Activated CD4-positive, alpha-beta T cell treated with anti-CD3 and anti-CD28 coated beads, Interleukin-2, amount 50 U/mL, for 24 hours (primary cell): ENCODE measurements around the gene DPP3.

Experiments
- DNase-seq, 2 donors: peaks; one replicate each; pipeline ENCODE4 v3.0.0-alpha.2; 2020; ENCODE audit warnings: low read depth in 1 of 2, low spot score in 1 of 2

DPP3 gene

GRCh38 chr11:66464916-66465315, 15.3 kb upstream of the DPP3 start:
- no peak for DNase-seq

- no peak for DNase-seq
Observed at GRCh38 chr11:66465373-66466224, 14.6 kb upstream of the DPP3 start.

- DNase-seq = peak; percentile 91 to 97
Observed at GRCh38 chr11:66466225-66467033, 13.8 kb upstream of the DPP3 start, which contains the start of gene PELI3. TSS of gene PELI3 (plus strand) at chr11:66466905. CDS start at chr11:66468129, 1,224 bp downstream.

- peak in 1 of 2 donors; percentile 14 for DNase-seq
Observed at GRCh38 chr11:66467034-66467659, 13.1 kb upstream of the DPP3 start.

- DNase-seq = no peak
Observed at GRCh38 chr11:66467756-66468155, 12.5 kb upstream of the DPP3 start.

DNA sequence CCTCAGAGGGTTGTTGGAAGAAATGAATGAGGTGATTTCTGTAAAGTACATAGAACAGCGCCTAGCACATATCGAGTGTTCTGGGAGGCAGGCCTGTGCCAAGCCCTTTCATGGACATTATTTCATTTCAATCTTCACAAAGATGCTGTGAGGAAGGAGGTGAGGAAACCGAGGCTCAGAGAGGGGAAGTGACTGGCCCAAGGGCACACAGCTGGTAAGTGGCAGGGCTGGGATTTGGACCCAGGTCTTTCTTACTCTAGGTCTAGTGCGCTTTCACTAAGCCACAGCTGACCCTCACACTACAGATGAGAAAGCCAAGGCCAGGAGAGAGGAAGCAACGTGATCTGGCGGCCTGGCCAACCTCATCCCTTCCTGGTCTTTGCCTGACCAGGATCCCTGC, 11.5 kb upstream of the DPP3 start:
- DNase-seq = no peak

DNA sequence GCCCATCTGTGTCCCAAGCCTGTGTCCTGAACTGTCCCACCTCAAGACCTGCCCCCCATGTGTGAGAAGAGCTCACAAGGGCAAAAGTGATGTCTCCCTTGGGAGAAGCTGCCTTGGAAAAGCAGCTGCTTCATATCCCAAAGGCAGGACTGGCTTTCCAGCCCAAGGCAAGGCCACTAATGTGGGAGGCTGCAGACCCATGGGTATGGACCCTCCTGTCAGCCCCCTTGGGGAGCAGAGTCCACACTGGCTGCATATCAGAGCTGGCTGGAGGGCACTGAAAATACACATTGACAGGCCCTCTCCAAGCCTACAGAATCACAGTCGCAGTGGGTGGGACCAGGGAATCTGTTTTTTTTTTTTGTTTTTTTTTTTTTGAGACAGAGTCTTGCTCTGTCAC, 10.8 kb upstream of the DPP3 start:
- no peak for DNase-seq

DNA sequence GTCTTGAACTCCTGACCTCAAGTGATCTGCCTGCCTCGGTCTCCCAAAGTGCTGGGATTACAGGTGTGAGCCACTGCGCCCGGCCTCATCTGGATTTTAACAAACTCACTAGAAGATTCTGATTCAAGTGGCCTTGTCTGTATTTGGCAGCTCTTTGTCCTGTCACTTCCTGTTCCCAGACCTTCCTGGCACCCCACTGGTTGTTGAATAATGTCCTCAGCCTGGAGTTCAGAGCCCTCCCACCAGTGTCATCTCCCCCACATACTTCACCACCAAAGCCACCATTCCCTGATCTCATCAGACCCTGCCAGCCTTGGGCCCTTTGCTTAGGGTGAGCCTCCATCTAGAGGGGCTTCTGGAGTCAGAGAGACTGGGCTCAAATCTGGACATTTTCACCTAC, 10.2 kb upstream of the DPP3 start:
- no peak for DNase-seq

DNA sequence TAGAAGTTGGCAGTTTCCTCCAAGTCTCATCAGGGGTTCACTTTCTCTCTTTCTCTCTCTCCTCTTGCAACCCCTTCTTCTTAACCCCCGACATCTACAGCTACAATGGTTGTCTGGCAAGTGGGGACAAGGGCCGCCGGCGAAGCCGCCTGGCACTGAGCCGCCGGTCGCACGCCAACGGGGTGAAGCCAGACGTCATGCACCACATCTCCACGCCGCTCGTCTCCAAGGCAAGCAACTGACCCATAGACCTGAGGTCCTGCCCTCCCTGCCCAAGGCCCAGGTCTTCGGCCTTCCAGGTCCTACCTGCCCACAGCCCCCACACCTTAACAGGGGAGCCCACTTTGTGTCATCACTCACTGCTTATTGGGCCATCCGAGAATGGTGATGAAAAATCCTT, 9.1 kb upstream of the DPP3 start:
- no peak for DNase-seq

- no peak for DNase-seq
Observed at GRCh38 chr11:66472054-66472453, 8.2 kb upstream of the DPP3 start.

DNA sequence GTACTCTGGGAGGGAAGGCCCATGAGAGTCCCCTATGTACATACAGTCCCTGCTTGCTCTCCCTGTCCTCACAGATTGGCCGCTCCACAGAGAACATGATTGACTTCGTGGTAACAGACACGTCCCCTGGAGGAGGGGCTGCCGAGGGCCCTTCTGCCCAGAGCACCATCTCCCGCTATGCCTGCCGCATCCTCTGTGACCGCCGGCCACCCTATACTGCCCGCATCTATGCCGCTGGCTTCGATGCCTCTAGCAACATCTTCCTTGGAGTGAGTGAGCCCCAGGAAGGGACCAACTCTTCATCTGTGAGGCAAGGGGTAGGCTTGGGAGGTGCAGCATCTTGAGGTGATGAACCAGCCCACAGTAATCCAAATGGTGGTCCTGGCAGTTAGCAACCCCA, 7.1 kb upstream of the DPP3 start:
- no peak for DNase-seq

DNA sequence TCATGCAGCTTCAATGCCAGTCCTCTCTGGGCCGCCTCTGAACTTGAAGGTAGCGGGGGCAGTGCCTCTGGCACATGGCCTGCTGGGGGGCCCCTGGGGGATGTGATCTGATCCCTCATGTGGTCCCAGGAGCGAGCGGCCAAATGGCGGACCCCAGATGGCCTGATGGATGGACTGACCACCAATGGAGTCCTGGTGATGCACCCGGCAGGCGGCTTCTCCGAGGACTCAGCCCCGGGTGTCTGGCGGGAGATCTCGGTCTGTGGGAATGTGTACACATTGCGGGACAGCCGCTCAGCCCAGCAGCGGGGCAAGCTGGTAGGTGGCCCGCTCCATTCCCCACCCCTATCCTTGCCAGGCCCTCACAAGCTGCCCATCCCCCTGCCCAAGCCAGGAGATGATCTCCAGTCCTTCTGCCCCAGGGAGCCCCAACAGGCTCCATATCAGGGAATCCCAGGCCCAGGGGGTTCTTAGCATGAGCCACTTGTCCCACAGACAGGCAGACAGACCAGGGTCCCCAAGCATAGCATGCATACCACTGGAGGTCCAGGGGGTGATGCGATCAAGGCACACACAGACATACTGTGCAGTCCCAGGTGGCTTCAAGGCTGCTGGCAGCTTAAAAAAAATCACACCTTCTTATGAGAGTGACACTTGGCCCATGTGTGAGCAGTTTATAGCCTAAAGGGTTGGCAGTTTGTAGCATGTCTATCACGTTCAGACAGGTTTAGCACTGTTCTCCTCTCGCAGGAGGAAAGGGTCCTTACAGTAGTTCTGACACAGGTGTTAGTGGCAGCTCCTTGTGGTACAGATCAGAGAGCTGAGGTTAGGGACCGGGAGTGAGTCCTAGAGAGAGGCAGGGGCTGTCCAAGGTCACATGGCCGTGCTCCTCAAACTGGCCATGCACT, 6.4 kb upstream of the DPP3 start:
- DNase-seq = no peak

GRCh38 chr11:66475349-66476172, 4.7 kb upstream of the DPP3 start:
- DNase-seq = no peak

DNA sequence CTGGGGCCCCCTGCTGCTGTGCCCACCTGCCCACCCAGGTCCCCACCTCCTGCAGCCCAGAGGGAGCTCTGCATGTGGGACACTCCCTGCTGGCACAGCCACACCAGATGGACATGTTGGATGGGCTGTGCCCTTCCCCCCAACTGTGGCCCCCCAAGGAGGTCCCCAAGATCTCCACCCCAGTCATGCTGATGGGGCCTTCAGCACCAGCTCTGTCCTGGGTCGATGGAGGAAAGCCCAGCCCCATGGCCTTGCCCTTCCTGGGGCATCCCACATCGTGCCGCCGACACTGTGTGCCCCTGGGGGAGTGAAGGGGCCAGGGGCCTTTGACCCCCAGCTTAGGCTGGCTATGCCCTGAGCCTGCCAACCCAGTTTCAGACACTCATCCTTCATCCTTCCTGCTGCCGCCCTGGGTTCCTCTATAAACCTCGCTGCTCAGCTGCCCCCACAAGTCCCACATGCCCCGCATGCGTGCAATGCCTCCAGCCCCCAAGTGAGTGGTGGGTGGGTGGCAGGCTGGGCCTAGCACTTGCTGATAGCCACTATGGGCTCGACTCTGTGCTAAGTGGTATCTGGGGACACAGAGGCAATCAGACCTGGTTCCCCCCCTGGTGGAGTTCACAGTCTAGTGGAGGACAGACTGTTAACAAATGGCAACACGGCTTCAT, 3.9 kb upstream of the DPP3 start:
- no peak for DNase-seq

DNA sequence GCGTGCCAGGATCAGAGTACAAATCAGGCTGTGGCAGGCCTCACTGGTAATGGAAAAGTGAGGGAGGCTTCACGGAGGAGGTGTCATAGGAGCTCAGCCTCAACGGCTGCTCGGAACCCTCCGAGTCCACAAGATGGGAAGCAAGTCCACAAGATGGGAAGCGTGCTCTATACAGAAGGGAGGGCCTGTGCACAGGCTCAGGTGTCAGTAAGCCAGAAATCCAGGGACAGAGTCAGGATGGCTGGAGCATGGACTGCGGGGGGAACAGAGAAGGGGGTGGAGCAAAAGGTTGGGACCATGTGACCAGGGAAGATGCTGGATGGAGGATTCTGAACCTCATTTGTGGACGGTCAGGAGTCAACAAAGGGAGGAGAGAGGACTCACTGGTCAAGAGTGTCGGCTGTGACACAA, 3.4 kb upstream of the DPP3 start:
- DNase-seq = no peak

- no peak for DNase-seq
Observed at GRCh38 chr11:66477263-66478201, 2.7 kb upstream of the DPP3 start.

- no peak for DNase-seq
Observed at GRCh38 chr11:66478729-66479393, 1.4 kb upstream of the DPP3 start.
